Renal cortex interstitium (tissue), 11 donors: ENCODE measurements around the gene TRIM42. TPM values are rescaled to one million over a fixed set of nuclear protein-coding genes. Genes with fewer than 3 reads are reported as not detected.

ENCODE experiments used
- DNase-seq, 11 donors: peaks; one replicate each; pipeline ENCODE4 v3.0.0-alpha.2; 2013; ENCODE audit warnings: low read depth in 9 of 11, low spot score in 4 of 11; ENCODE audit errors: extremely low read depth in 1 of 11
- polyA plus RNA-seq, 3 donors: library from polyadenylated mRNA; unstranded; fragments of 120-200 nt; gene quantifications; one replicate each; pipeline ENCODE4 v1.2.1, GENCODE V29; 2013; ENCODE audit not compliant: insufficient read length in 3 of 3

TRIM42 gene
- polyA plus RNA-seq, 3 donors = not detected

DNA sequence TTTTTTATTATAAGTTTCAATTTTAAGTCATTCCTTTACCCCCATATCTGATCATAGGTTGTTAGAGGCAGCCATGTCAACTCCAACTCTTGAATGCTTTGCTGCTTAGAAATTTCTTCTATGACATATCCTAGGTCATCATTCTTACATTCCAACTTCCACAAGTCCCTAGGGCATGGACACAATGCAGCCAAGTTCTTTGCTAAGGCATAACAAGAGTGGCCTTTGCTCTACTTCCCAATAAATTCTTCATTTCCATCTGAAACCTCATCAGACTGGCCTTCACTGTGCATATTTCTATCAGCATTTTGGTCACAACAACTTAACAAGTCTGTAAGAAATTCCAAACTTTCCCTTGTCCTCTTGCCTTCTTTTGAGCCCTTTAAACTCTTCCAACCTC lies 28.5 kb downstream of the TRIM42 start:
- no peak for DNase-seq

DNA sequence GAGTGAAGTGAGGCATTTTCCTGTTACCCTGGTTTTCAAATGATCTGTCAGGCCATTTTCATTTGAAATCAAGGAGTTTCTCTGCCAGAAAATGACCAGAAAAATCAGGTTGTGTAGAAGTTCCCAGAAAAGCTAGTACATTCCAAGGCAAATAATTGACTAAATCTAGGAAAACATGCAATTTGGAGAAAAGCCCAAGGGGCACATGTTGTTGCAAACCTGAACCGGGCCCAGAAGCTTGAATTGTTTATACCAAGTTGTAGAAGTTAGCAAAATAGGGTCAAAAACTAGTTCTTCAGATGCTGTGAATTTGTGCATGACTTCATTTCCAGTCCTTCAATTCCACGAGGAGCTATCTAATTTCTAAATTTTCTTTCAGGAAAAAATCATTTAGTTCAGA lies 31.0 kb downstream of the TRIM42 start:
- DNase-seq = no peak

GRCh38 chr3:140709751-140710150 lies 31.9 kb downstream of the TRIM42 start:
- DNase-seq = no peak

GRCh38 chr3:140710711-140711389 lies 33.0 kb downstream of the TRIM42 start:
- no peak for DNase-seq

- DNase-seq = no peak
Measured at GRCh38 chr3:140711390-140712035, 33.6 kb downstream of the TRIM42 start.

DNA sequence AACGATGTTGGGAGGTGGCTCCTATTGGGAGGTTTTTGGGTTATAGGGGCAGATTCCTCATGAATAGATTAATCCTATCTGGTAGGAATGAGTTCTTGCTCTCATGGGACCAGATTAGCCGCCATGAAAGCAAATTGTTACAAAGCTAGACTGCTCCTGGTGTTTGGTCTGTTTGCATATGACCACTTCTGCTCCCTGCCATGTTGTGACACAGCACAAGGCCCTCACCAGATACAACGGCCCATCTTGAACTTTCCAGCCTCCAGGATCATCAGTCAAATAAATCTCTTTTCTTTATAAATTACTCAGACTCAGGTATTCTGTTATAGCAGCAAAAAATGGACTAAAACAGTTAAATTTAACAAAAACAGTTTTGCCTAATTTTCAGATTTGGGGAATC lies 34.4 kb downstream of the TRIM42 start:
- DNase-seq = no peak

- no peak for DNase-seq
Measured at GRCh38 chr3:140715035-140715434, 37.2 kb downstream of the TRIM42 start.

DNA sequence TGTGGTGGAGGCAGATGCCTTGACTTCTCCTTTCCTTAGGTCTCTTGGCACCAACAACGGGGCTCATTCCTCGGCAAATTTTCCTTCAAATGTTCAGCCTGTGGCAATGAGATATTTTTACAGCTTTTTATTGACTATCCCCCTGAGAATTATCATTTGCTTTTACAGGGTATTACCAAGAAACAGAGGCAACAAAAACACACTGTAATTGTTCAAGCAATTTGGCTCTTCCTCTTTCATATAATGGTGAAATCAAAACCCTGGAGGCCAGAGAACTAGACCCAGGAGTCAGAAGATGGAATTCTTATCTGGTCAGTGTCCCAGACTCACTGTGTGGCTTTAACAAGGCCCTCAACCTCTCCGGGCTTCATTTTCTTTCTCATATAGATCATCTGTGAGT lies 40.1 kb downstream of the TRIM42 start:
- no peak for DNase-seq

- no peak for DNase-seq
Measured at GRCh38 chr3:140719841-140720614, 42.2 kb downstream of the TRIM42 start.

DNA sequence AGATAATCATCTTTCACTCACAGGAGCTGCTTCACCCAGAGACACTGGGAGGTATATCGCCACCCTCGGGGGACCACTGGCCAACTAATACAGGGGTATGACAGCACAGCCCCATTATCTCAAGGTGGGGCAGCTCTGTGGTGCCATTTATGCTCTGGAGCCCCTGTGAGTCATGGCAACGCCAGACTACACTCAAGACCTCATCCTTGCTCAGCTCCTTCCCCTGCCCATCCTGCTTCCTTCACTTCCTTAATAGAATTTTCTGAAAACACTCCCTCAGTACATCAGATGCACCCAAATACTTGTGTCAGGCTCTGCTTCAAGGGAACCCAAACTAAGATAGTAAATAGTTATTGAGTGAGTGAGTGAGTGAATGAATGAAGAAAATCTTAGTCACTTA lies 45.7 kb downstream of the TRIM42 start:
- DNase-seq = no peak

DNA sequence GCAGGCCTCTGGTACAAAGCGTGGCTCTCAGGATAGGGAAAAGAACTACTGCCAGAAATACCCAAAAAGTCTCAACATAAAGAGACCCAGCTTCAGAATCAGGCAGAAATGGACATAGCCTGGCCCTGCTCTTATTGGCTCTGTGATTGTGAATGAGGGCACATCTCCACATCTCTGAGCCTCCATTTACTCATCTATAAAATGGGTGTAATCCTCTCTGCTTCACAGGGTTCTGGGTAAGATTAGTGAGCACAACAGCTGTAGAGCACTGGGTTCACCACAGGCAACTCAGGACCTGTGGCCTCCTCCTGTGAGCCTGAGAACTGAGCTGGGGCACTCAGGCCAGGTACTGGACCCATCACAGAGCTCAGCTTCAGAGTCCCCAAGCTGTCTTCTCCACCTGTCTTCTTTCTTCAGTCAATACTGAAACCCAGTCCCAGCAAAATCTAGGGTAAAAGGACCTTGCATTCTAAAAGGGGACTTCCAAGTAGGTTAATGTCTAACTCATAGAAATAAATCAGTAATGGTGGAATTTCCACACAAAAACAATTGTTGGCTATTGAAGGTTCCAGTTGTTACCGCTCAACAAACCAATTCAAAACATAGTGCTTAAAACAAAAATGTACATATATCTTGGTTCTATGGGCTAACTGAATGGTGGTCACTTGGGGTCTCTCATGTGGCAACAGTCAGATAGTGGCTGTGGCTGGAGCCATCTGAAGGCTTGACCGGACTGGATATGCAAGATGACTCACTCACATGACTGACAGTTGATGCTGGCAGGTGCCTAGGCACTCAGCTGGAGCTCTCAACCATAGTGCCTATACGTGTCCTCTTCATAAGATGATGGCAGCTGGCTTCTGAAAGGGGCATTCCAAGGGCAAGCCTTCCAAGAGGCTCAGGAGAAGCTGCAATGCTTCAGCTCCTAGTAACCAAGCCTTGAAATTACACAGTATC lies 47.3 kb downstream of the TRIM42 start:
- DNase-seq = no peak

GRCh38 chr3:140726066-140726465 lies 48.2 kb downstream of the TRIM42 start:
- no peak for DNase-seq

- DNase-seq = no peak
Measured at GRCh38 chr3:140727886-140728285, 50.0 kb downstream of the TRIM42 start.

DNA sequence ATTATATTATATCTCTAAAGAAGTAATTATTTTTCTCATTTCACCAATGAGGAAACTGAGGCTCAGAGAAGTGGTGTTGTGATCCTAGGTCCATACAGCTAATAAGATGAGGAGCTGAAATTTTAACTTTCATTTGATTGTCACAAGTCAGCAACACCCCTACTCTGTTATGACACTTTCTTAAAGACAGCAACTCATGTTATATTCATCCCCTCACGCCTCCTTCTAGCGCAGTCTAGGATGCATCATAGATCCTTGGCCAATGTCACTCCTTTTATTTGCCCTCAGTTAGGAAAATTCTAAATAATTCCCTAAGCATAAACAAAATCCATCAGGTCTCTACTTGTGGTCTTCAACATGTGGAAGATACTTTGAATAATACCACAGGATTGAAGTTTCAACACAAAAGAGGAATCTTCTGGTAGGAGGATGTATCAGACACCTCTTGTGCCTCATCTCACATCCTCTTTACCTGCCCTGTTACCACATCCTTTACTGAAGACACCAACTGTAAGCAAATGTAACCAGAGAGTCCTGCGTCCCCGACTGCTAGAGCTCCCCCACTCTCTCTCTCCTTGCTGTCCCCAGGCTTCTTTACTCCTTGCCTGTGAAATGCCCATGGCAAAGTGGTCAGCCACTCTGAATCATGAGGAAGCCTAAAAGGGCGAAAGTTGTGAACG lies 53.7 kb downstream of the TRIM42 start:
- no peak for DNase-seq

- DNase-seq = no peak
Measured at GRCh38 chr3:140733623-140734022, 55.8 kb downstream of the TRIM42 start.

- peak in 2 of 11 donors; percentile 15 to 33 for DNase-seq
Measured at GRCh38 chr3:140736863-140737460, 59.1 kb downstream of the TRIM42 start.

DNA sequence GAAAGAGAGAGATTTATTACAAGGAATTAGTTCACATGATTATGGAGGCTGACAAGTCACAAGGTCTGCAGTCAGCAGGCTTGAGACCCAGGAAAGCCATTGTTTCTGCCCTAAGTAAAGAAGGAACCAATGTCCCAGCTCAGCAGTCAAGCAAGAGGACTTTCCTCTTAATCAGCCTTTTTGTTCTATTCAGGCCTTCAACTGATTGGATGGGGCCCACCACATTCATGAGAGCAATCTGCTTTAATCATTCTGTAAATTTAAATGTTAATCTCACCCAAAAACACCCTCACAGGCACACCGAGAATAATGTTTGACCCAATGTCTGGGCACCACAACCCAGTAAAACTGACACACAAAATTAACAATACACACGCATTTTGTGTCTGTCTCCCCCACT lies 64.3 kb downstream of the TRIM42 start:
- no peak for DNase-seq

- DNase-seq = no peak
Measured at GRCh38 chr3:140748171-140748570, 70.3 kb downstream of the TRIM42 start.
